ENCODE results near the gene SHISA2.
"Not testable (repeated sequence)": the region's sequence is repeated elsewhere in the genome, so short reads cannot be mapped to it uniquely, and the experiment has no call there.

The SHISA2 gene

GRCh38 chr13:26051657-26052311 lies at the start of gene SHISA2:
TSS of gene SHISA2 (minus strand) at chr13:26052016. CDS start at chr13:26050975, 1,041 bp downstream.
- no peak for FAIRE-seq

GRCh38 chr13:26095846-26096610 lies 44.2 kb upstream of the SHISA2 start:
- FAIRE-seq = no peak

- no peak for FAIRE-seq
These were observed 43.5 kb upstream of the SHISA2 start for GRCh38 chr13:26095338-26095737.

- FAIRE-seq = not testable (repeated sequence)
These were observed 25.0 kb upstream of the SHISA2 start for GRCh38 chr13:26076821-26077220.

- FAIRE-seq = no peak
These were observed 23.7 kb upstream of the SHISA2 start for GRCh38 chr13:26075498-26075897.

GRCh38 chr13:26074706-26075105 lies 22.9 kb upstream of the SHISA2 start:
- no peak for FAIRE-seq

GRCh38 chr13:26072335-26072734 lies 20.5 kb upstream of the SHISA2 start:
- FAIRE-seq = peak; percentile 96

GRCh38 chr13:26071691-26072090 lies 19.9 kb upstream of the SHISA2 start:
- no peak for FAIRE-seq

- FAIRE-seq = not testable (repeated sequence)
These were observed 17.8 kb upstream of the SHISA2 start for GRCh38 chr13:26069642-26070041.

GRCh38 chr13:26068372-26068771 lies 16.6 kb upstream of the SHISA2 start:
- not testable (repeated sequence) for FAIRE-seq

GRCh38 chr13:26067601-26068000 lies 15.8 kb upstream of the SHISA2 start:
- FAIRE-seq = no peak

- not testable (repeated sequence) for FAIRE-seq
These were observed 14.7 kb upstream of the SHISA2 start for GRCh38 chr13:26066492-26066891.

GRCh38 chr13:26062853-26063444 lies 11.1 kb upstream of the SHISA2 start:
- peak; percentile 37 for FAIRE-seq

- no peak for FAIRE-seq
These were observed 10.1 kb upstream of the SHISA2 start for GRCh38 chr13:26061947-26062346.

GRCh38 chr13:26061256-26061655 lies 9.4 kb upstream of the SHISA2 start:
- FAIRE-seq = no peak

GRCh38 chr13:26060357-26060756 lies 8.5 kb upstream of the SHISA2 start:
- FAIRE-seq = no peak

GRCh38 chr13:26058704-26059103 lies 6.9 kb upstream of the SHISA2 start:
- no peak for FAIRE-seq

GRCh38 chr13:26054896-26055295 lies 3.1 kb upstream of the SHISA2 start:
- FAIRE-seq = no peak

GRCh38 chr13:26053418-26053980 lies 1.7 kb upstream of the SHISA2 start:
- FAIRE-seq = no peak

GRCh38 chr13:26052337-26052736 lies 521 bp upstream of the SHISA2 start:
- no peak for FAIRE-seq

GRCh38 chr13:26051231-26051656 lies 572 bp downstream of the SHISA2 start:
- FAIRE-seq = no peak

GRCh38 chr13:26050568-26051230 lies 1.1 kb downstream of the SHISA2 start:
- FAIRE-seq = no peak

GRCh38 chr13:26048741-26049140 lies 3.1 kb downstream of the SHISA2 start:
- FAIRE-seq = no peak
